ENCODE data around the gene TCHHL1.
A peak's percentile ranks its signal among the peaks of the same experiment; 100 is the strongest.
"Not testable (repeated sequence)": the region's sequence is repeated elsewhere in the genome, so short reads cannot be mapped to it uniquely, and the experiment has no call there.

Gene TCHHL1

GRCh38 chr1:152084853-152085252 lies 4.0 kb downstream of the TCHHL1 start:
- DNase-seq = no peak

- DNase-seq = not testable (repeated sequence)
Measured at GRCh38 chr1:152081026-152081425, 7.8 kb downstream of the TCHHL1 start.

- DNase-seq = not testable (repeated sequence)
Measured at GRCh38 chr1:152080494-152080893, 8.4 kb downstream of the TCHHL1 start.

GRCh38 chr1:152078831-152079441 lies 9.9 kb downstream of the TCHHL1 start:
- DNase-seq = no peak

GRCh38 chr1:152072311-152072710 lies 16.6 kb downstream of the TCHHL1 start:
- DNase-seq = no peak

- no peak for DNase-seq
Measured at GRCh38 chr1:152071123-152071522, 17.7 kb downstream of the TCHHL1 start.

GRCh38 chr1:152067929-152068328 lies 20.9 kb downstream of the TCHHL1 start:
- no peak for DNase-seq

- DNase-seq = no peak
Measured at GRCh38 chr1:152067150-152067549, 21.7 kb downstream of the TCHHL1 start.

GRCh38 chr1:152061952-152062351 lies 26.9 kb downstream of the TCHHL1 start:
- DNase-seq = no peak

GRCh38 chr1:152053375-152053774 lies 35.5 kb downstream of the TCHHL1 start:
- no peak for DNase-seq

- peak; percentile 77 for DNase-seq
Measured at GRCh38 chr1:152052606-152053005, 36.3 kb downstream of the TCHHL1 start.

GRCh38 chr1:152050886-152051675 lies 37.8 kb downstream of the TCHHL1 start:
- no peak for DNase-seq

- no peak for DNase-seq
Measured at GRCh38 chr1:152049291-152050083, 39.4 kb downstream of the TCHHL1 start.

GRCh38 chr1:152048416-152049009 lies 40.4 kb downstream of the TCHHL1 start:
- no peak for DNase-seq

GRCh38 chr1:152047730-152048415 lies 41.0 kb downstream of the TCHHL1 start:
- DNase-seq = peak; percentile 75

GRCh38 chr1:152047413-152047729 lies 41.5 kb downstream of the TCHHL1 start:
- no peak for DNase-seq

GRCh38 chr1:152044386-152044785 lies 44.5 kb downstream of the TCHHL1 start:
- no peak for DNase-seq

- DNase-seq = no peak
Measured at GRCh38 chr1:152043870-152044269, 45.0 kb downstream of the TCHHL1 start.

GRCh38 chr1:152042030-152042429 lies 46.8 kb downstream of the TCHHL1 start:
- DNase-seq = no peak

GRCh38 chr1:152039886-152040285 lies 49.0 kb downstream of the TCHHL1 start:
- no peak for DNase-seq

- no peak for DNase-seq
Measured at GRCh38 chr1:152039461-152039860, 49.4 kb downstream of the TCHHL1 start.

- DNase-seq = no peak
Measured at GRCh38 chr1:152038871-152039270, 50.0 kb downstream of the TCHHL1 start.

Measured in activated CD4-positive, alpha-beta T cell treated with anti-CD3 and anti-CD28 coated beads for 1 hour (primary cell).